HG02763 (cell line): ENCODE data around the gene NRXN3.
"Not testable (repeated sequence)": the region's sequence is repeated elsewhere in the genome, so short reads cannot be mapped to it uniquely, and the experiment has no call there.

Experiments used
- ATAC-seq: cut with Tn5 transposase; IDR thresholded peaks from one replicate; pipeline ENCODE4 v1.9.1; 2021; ENCODE audit warnings: mild to moderate bottlenecking, moderate library complexity; ENCODE audit not compliant: unreplicated experiment

NRXN3 gene

GRCh38 chr14:78469947-78470346 is 299.8 kb downstream of the NRXN3 start:
- ATAC-seq, result no peak

DNA sequence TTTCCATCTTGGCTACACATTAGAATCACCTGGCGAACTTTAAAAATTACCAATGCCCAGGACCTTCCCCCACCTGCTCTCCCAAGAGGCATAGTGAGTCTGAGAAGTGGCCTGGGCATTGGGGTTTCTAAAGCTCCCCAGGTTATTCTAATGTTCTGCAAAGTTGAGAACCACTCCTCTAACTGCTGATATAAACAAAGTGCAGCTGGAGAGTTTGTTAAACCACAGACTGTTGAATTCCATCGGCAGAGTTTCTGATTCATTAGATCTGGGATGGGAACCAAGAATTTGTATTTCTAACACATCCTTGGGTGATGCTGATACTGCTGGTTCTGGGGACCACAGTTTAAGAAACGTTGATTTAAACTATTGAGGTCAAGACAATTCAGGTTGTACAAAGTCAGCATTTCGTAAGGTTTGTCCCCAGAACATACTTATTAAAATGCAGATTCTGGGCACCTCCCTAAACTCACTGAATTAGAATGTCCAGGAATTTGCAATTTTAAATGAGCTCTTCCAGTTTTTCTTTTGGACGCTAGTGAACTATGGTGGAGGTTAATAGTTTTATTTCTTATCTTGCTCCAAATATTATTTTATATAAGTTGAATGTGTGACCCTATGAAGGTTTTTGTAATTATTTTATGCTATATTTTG is 309.1 kb downstream of the NRXN3 start:
- no peak for ATAC-seq

GRCh38 chr14:78484028-78484427 is 313.9 kb downstream of the NRXN3 start:
- ATAC-seq, result no peak

DNA sequence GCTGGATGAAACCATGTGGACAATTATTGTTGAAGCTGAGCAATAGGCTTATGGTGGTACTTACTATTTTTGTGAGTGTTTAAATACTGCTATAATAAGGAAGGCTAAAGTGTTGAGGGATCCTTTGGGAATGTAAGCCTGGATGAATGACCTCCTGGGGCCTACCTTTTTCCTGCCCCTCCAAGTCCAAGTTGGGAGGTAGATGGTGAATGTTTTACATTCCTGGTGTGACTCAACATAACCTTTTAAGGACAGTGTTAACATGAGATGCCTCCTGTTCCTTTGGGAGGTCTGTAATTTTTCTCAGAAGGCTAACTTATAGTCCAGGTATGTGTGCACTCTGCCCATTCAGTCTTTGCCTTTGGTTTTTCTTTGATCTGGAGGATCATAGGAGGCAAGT is 315.9 kb downstream of the NRXN3 start:
- ATAC-seq, result no peak

GRCh38 chr14:78486621-78487020 is 316.4 kb downstream of the NRXN3 start:
- no peak for ATAC-seq

DNA sequence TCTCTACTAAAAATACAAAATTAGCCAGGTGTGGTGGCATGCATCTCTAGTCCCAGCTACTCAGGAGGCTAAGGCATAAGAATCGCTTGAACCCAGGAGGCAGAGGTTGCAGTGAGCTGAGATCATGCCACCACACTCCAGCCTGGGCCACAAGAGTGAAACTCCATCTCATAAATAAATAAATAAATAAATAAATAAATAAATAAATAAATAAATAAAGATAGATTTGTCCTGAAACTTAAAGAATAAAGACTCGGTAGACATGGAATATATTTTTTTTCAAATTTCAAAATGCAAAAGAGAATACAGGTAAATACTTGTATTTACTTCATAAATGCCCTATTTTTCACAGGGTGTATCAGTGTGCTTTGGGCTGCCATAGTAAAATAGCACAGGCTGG is 317.4 kb downstream of the NRXN3 start:
- ATAC-seq, result not testable (repeated sequence)

DNA sequence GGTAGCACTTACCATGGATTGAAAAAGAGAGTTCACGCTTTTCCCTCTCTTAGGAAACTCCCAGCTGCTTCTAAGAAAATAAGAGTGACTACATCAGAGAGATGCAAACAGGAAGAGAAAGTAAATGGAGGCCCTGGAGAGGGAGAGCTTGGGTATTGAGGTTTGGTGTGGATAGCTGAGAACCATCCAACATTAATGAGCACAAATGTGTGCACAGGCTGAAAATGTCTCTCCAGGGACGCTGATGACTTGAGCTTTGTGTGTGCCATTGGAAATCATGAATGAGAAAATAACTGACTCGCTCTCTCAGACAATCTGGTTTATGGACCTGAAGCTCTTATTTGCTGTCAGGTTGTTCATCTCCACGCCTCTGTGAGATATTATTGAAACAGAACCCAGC is 318.8 kb downstream of the NRXN3 start:
- no peak for ATAC-seq

- ATAC-seq, result no peak
These were observed 320.9 kb downstream of the NRXN3 start for GRCh38 chr14:78491048-78491447.

DNA sequence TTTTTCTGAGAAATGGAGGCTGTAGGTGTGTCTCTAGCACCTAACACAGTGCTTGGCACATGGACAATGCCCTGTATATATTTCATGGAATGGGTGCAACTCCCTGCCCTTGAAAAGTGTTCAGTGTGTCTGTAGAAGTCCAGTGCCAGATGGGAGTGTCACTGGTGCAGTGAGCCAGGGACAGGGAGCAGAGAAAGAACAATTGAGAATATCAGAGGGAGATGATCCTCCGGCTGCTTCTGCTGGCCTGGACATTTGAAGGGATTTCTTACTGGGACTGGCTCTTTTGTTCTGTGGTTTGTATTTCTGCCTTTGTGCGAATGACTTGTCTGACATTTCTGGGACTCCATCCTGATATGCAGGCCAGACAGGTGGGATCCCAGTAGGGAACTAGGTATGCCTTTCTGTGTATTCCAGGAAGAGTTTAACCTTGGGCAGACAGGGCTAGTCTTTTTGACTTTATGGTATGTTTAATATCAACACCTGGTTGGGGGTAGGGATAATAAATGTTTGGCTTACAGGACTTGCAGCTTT is 328.0 kb downstream of the NRXN3 start:
- no peak for ATAC-seq

- no peak for ATAC-seq
These were observed 331.7 kb downstream of the NRXN3 start for GRCh38 chr14:78501909-78502308.

- no peak for ATAC-seq
These were observed 337.9 kb downstream of the NRXN3 start for GRCh38 chr14:78508023-78508422.

- ATAC-seq, result no peak
These were observed 339.3 kb downstream of the NRXN3 start for GRCh38 chr14:78509516-78509915.

DNA sequence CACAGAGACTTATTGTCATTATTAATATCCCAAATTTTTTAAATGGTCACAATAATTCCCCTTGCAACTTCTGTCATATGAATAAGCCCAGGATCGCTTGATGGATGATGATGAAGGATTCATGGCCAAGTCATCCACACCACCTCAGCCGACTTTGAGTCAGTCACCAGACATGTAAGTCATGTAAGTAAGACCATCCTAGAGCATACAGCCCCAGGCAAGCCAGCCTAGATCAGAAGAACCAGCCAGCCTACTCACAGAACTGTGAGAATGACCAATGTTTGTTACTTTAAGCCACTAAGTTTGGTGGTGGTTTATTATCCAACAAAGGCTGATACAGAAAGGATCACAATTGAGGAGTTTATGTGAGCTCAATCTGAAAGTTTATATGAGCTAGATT is 341.8 kb downstream of the NRXN3 start:
- ATAC-seq, result no peak

DNA sequence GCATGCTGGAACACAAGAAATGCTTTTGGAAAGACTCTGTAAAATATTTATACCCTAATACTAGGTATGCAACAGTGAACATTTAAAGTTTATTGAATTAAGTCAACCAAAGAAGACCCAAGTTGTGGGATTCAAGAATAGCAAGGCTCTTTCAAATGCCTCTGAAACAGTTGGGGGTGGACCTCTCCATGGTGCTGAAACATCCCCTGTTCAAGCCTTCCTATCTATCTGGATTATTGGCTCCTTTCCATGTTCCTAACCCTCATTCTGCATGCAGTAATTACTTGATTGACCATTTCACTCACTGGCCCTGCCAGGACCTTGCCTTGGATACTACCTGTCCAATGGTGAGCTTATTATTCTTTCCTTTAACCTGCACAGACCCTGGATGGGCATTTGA is 349.7 kb downstream of the NRXN3 start:
- ATAC-seq, result no peak

DNA sequence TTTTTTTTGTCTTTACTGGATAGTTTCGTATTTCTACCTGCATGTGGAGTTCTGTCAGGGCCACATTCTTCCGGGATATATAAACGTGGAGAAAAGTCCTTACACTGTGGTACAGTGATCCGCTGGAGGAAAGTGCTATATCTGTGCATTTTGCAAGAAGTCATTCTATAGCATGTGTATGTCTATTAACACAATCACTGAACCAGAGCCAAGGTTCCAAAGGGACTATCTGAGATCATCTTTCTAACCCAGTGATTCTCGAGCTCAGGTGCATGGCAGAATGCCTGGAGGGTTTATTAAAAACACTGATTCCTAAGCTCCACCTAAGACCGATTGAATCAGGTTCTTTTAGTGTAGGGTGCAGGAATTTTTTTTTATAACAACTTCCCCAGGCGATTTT is 354.0 kb downstream of the NRXN3 start:
- ATAC-seq, result no peak

- no peak for ATAC-seq
These were observed 354.6 kb downstream of the NRXN3 start for GRCh38 chr14:78524766-78525165.

- ATAC-seq, result no peak
These were observed 359.9 kb downstream of the NRXN3 start for GRCh38 chr14:78530078-78530477.

- no peak for ATAC-seq
These were observed 364.0 kb downstream of the NRXN3 start for GRCh38 chr14:78534141-78534540.

DNA sequence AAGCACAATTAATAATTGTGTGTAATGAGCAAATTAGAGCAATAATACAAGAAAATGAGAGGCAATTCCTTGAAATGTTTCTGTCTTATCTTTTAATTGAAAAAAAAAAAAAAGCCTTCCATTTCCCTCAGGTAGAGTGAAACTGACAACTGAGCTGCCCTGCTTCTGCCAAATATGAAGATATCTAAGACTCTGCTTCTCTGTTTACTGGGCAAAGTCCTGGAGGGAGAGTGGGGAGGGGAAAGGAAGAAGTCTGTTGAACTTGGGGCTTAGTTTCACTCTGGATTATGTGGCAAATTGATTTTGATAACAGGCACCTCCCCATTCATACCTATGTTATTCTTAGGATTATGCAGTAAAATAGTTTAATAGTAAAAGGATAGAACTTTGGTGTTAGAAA is 364.9 kb downstream of the NRXN3 start:
- ATAC-seq, result no peak

DNA sequence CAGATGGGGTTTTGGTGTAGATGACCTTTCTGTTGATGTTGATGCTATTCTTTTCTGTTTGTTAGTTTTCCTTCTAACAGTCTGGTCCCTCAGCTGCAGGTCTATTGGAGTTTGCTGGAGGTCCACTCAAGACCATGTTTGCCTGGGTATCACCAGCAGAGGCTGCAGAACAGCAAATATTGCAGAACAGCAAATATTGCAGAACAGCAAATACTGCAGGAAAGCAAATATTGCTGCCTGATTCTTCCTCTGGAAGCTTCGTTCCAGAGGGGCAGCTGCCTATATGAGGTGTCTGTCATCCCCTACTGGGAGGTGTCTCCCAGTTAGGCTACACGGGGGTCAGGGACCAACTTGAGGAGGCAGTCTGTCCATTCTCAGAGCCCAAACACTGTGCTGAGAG is 371.6 kb downstream of the NRXN3 start:
- not testable (repeated sequence) for ATAC-seq

- ATAC-seq, result no peak
These were observed 373.3 kb downstream of the NRXN3 start for GRCh38 chr14:78543433-78543832.

DNA sequence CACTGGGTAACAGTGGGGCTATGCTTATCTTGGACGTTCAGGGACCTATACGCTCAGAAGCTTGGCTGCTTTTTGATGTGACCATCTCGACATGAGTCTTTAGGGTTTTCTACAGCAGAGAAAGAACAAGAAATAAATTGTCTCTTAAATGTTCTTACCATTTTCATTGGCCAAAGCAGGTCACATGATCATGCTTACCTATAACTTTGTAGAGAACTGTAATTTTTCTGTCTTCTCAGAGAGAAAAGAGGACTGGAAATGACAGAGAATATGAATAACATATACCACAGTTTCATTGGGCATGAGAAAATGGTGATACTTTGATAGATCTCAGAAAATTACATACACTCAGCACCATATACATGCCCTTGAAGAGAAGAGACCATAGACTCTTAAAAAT is 390.9 kb downstream of the NRXN3 start:
- no peak for ATAC-seq
